GM12878 (cell line): ENCODE data around the gene LRFN2. TPM values are rescaled to one million over a fixed set of nuclear protein-coding genes. Genes with fewer than 3 reads are reported as not detected.

Source experiments
- ATAC-seq: fragments of 200-7000 bp; cut with Tn5 transposase; 3 replicates; pipeline ENCODE4 v1.9.1; 2020; ENCODE audit warnings: mild to moderate bottlenecking, moderate library complexity
- BruUV-seq: library from RNA; stranded (reverse); fragments of 400-500 nt; replicated peaks from 2 replicates; lab custom pipeline; 2021; lab: Mats Ljungman, UMichigan
- CTCF ChIA-PET: fragments of 300-600 bp; sonication (Branson Sonifier 250); formaldehyde crosslinking; extraction: SDS; loops from one replicate; lab custom pipeline; 2021; ENCODE audit warnings: inconsistent platforms; lab: Yijun Ruan, JAX
- POLR2A ChIA-PET: fragments of 350-600 bp; formaldehyde crosslinking; extraction: SDS; loops from one replicate; lab custom pipeline; 2021; ENCODE audit warnings: inconsistent platforms; lab: Charles Lee
- RAD21 ChIA-PET: fragments of 300-600 bp; sonication (Branson Sonifier 250); formaldehyde crosslinking; loops from one replicate; lab custom pipeline; 2023; ENCODE audit warnings: antibody characterized with exemption; ENCODE audit not compliant: unreplicated experiment; lab: Charles Lee
- SMC1A ChIA-PET: fragments of 300-600 bp; sonication (Branson Sonifier 250); formaldehyde crosslinking; loops from one replicate; lab custom pipeline; 2023; ENCODE audit not compliant: unreplicated experiment, uncharacterized antibody; lab: Charles Lee
- DNase-seq: peaks from one replicate; pipeline ENCODE4 v3.0.0-alpha.2; 2011; ENCODE audit warnings: low read depth, low spot score
- FAIRE-seq: peaks from 3 replicates; lab custom pipeline; 2011; peaks lifted over from hg19 to GRCh38; lab: Jason Lieb, UNC
- H2AFZ ChIP-seq: 2 replicates; pipeline ENCODE4 v1.6.0; 2011; ENCODE audit warnings: low read depth, low read length, control low read depth; ENCODE audit not compliant: control insufficient read depth
- H3K27ac ChIP-seq: 2 replicates; pipeline ENCODE4 v1.5.1; 2011; ENCODE audit warnings: control low read depth; ENCODE audit not compliant: control insufficient read depth, insufficient read depth
- H3K27me3 ChIP-seq, 2 experiments: replicated peaks in 1 of 2; 2 replicates each; pipeline versions ENCODE4 v1.6.0 to v1.6.1; 2011; ENCODE audit warnings: low read length in 1 of 2; ENCODE audit not compliant: control insufficient read depth in 2 of 2, insufficient read depth in 2 of 2
- H3K36me3 ChIP-seq, 2 experiments: 2 replicates each; pipeline ENCODE4 v1.5.1; 2011; ENCODE audit warnings: low read length in 1 of 2; ENCODE audit not compliant: control insufficient read depth in 2 of 2, insufficient read depth in 2 of 2
- H3K4me1 ChIP-seq: 2 replicates; pipeline ENCODE4 v1.6.1; 2011; ENCODE audit warnings: mild to moderate bottlenecking, low read length, moderate library complexity, mixed read lengths; ENCODE audit not compliant: control insufficient read depth, insufficient read depth
- H3K4me2 ChIP-seq: 2 replicates; pipeline ENCODE4 v1.6.0; 2011; ENCODE audit warnings: control low read depth; ENCODE audit not compliant: control insufficient read depth, insufficient read depth
- H3K4me3 ChIP-seq: fragments of 200-600 bp; sonication (generic); 2 replicates; pipeline ENCODE4 v1.5.1; 2016
- H3K79me2 ChIP-seq: 2 replicates; pipeline ENCODE4 v1.6.0; 2011; ENCODE audit warnings: low read length; ENCODE audit not compliant: control insufficient read depth, insufficient read depth
- H3K9ac ChIP-seq: 2 replicates; pipeline ENCODE4 v1.8.0; 2011; ENCODE audit warnings: low read length, control low read depth, mixed read lengths; ENCODE audit not compliant: control insufficient read depth, insufficient read depth
- H3K9me3 ChIP-seq: replicated peaks from 3 replicates; pipeline ENCODE4 v1.5.1; 2011; ENCODE audit warnings: mild to moderate bottlenecking, low read length; ENCODE audit not compliant: control insufficient read depth, insufficient read depth
- H4K20me1 ChIP-seq: 2 replicates; pipeline ENCODE4 v1.6.0; 2011; ENCODE audit not compliant: control insufficient read depth, insufficient read depth
- ATF2 ChIP-seq: IDR thresholded peaks from 2 replicates; pipeline ENCODE4 v1.6.1; 2012; ENCODE audit warnings: low read length, inconsistent platforms
- BMI1 ChIP-seq: fragments of 450-650 bp; IDR thresholded peaks from 2 replicates; pipeline ENCODE4 v1.6.1; 2016; ENCODE audit warnings: mild to moderate bottlenecking, moderate library complexity, borderline replicate concordance
- CREB1 ChIP-seq: IDR thresholded peaks from 2 replicates; pipeline ENCODE4 v1.6.1; 2012; ENCODE audit warnings: low read depth, mild to moderate bottlenecking, inconsistent platforms
- HDGF ChIP-seq: fragments of 450-650 bp; IDR thresholded peaks from 2 replicates; pipeline ENCODE4 v1.6.1; 2016; ENCODE audit warnings: antibody characterized with exemption
- IRF4 ChIP-seq: IDR thresholded peaks from 2 replicates; pipeline ENCODE4 v1.6.1; 2011; ENCODE audit warnings: low read depth, low read length
- MTA3 ChIP-seq: IDR thresholded peaks from 2 replicates; pipeline ENCODE4 v1.6.1; 2012; ENCODE audit warnings: low read length, inconsistent platforms, borderline replicate concordance
- NFIC ChIP-seq: IDR thresholded peaks from 2 replicates; pipeline ENCODE4 v1.6.1; 2012; ENCODE audit warnings: low read depth, mild to moderate bottlenecking, inconsistent platforms, low read length, moderate library complexity
- SMARCA5 ChIP-seq: fragments of 450-650 bp; IDR thresholded peaks from 2 replicates; pipeline ENCODE4 v1.6.1; 2017; ENCODE audit warnings: mild to moderate bottlenecking
- YY1 ChIP-seq: IDR thresholded peaks from 2 replicates; pipeline ENCODE4 v1.6.1; 2011; ENCODE audit warnings: low read depth, mild to moderate bottlenecking, low read length
- ZNF274 ChIP-seq: IDR thresholded peaks from one replicate; pipeline ENCODE4 v1.8.0; 2011; ENCODE audit not compliant: insufficient read length, insufficient read depth
- ZNF384 ChIP-seq: IDR thresholded peaks from 2 replicates; pipeline ENCODE4 v1.6.1; 2012; ENCODE audit warnings: low read depth, mild to moderate bottlenecking, low read length, improper control_type of control experiment, borderline replicate concordance
- WGBS: methylation state at CpG from one replicate; pipeline ENCODE4 v1.1.6; 2016; ENCODE audit warnings: low lambda C conversion rate; ENCODE audit not compliant: insufficient replicate concordance, insufficient coverage; ENCODE audit errors: missing lambda C conversion rate; 5-methylcytosine and 5-hydroxymethylcytosine counted together
- in situ Hi-C: fragments of 300-500 bp; cut with MboI; formaldehyde crosslinking; loops from 9 replicates; pipeline ENCODE4 v1.14.3; 2018; ENCODE audit warnings: mixed read lengths
- intact Hi-C: fragments of 100-400 bp; cut with micrococcal nuclease; formaldehyde crosslinking; loops from one replicate; pipeline ENCODE4 v1.14.2; 2022; ENCODE audit not compliant: unreplicated experiment
- polyA plus RNA-seq, 11 experiments: library from polyadenylated mRNA; depleted of rRNA in 4 of 11; unstranded in 6 of 11; stranded (reverse) in 5 of 11; fragments of >200 nt; fragmentation: Nextera tagmentation in 4 of 11; fragmentation: Illumina TruSeq in 1 of 11; extraction: Ambion mirVana in 4 of 11; extraction: Trizol in 1 of 11; gene quantifications; 1 replicate in 1 of 11; 2 replicates in 10 of 11; pipeline versions ENCODE4 v1.2.1 to v1.2.3, GENCODE V29; 2011 to 2016; ENCODE audit warnings: inconsistent platforms in 2 of 11, missing spikeins in 2 of 11, low read depth in 1 of 11
- total RNA-seq, 4 experiments: library from RNA; depleted of rRNA in 3 of 4; stranded (reverse); fragments of >200 nt in 3 of 4; fragmentation: Illumina TruSeq in 1 of 4; extraction: Trizol in 1 of 4; gene quantifications; 2 replicates each; pipeline versions ENCODE4 v1.2.1 to v1.2.3, GENCODE V29; 2013 to 2021
- TF ChIP-seq, protein P1 (sequence below): IDR thresholded peaks from 2 replicates; pipeline ENCODE4 v1.6.1; 2012; ENCODE audit warnings: mild to moderate bottlenecking, low read depth, low read length

LRFN2 gene
- total and polyA plus RNA-seq, 10 of the 15 experiments (the other 5 are each of a cell fraction or from before 2014, with no cell fraction given) = not detected

DNA sequence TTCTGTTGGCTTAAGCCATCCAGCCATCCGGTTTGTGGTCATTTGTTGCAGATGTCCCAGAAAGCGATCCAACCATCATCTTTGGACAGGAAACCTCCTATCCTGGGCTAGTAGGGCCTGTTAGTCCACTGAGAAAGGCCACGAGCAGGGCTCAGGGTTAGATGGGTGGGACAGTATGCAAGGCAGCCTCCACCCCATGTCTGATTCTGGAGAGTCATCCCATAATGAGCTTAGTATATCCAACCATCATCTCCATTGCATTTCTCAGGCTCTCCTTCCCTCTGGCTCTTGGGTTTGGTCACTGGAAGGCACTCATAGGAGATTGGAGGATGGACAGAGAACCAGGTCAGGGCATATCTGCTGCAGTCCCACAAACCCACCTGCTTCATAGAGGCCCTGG is 117.8 kb downstream of the LRFN2 start:
- no peak for DNase-seq
- H3K4me2 ChIP-seq = no peak overlapping the region
- H4K20me1 ChIP-seq = no peaks in the 10 kb centered on the region
- SMC1A ChIA-PET = interaction anchor here (0.6 kb wide), 1 partner anchor 520 kb away, joined by 3 read pairs; no protein-coding TSS in a partner anchor
- intact Hi-C loops = no loop called here
- 8% methylated on average over 3 of the region's 3 CpGs for WGBS
- no peaks in the 10 kb centered on the region for H3K79me2 ChIP-seq
- H3K9me3 ChIP-seq = no peaks in the 10 kb centered on the region
- POLR2A ChIA-PET = no interaction called here
- BruUV-seq = no TSS peak
- no peak overlapping the region for H3K4me3 ChIP-seq
- FAIRE-seq = no peak
- in situ Hi-C loops = no loop called here
- peaks cover 0 to 4% of the 10 kb centered on the region in 2 experiments; a peak in 2 of 4 replicates for H3K27me3 ChIP-seq
- no peaks in the 10 kb centered on the region for H3K36me3 ChIP-seq
- CTCF ChIA-PET = no interaction called here
- RAD21 ChIA-PET = no interaction called here
- H3K4me1 ChIP-seq = no peaks in the 10 kb centered on the region
- H3K27ac ChIP-seq = no peak overlapping the region
- ATAC-seq = no peak
- H2AFZ ChIP-seq = no peak overlapping the region
- TF ChIP-seq NFIC = no peak
- no peak for TF ChIP-seq ZNF384
- no peak for TF ChIP-seq YY1
- TF ChIP-seq MTA3 = no peak
- no peak overlapping the region for H3K9ac ChIP-seq

DNA sequence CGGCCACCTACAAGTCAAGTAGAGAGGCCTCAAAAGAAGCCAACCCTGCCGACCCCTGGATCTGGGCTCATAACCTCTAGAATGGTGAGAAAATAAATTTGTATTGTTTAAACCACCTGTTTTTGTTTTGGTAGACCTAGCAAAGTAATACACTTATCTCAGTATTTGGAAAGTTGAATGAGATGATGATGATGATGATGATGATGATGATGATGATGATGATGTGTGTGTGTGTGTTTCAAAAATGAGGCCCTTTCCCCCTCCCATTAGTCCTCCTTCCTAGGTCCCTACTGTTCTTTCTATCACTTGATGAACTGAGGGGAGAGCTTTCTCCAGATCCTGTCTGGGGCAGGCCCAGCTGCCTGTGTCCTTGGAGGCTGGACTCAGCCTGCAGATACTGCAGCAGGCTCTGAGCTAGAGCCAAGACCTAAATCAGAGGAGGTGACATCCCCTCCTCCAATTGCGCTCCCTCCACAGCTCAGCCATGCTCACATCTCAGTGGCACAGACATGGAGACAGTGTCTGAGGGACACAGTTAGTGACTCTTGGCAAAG is 120.1 kb downstream of the LRFN2 start:
- H2AFZ ChIP-seq = no peak overlapping the region
- ChIA-PET CTCF (no interaction called here), SMC1A (no interaction called here), POLR2A (no interaction called here), RAD21 (no interaction called here)
- H3K36me3 ChIP-seq = no peaks in the 10 kb centered on the region
- H3K27me3 ChIP-seq = peaks cover 0 to 1% of the 10 kb centered on the region in 2 experiments; a peak in 2 of 4 replicates
- H3K4me3 ChIP-seq = no peak overlapping the region
- no TSS peak for BruUV-seq
- H3K79me2 ChIP-seq = no peaks in the 10 kb centered on the region
- H3K4me1 ChIP-seq = no peaks in the 10 kb centered on the region
- intact Hi-C loops (no loop called here), in situ Hi-C loops (no loop called here)
- no peak overlapping the region for H3K27ac ChIP-seq
- FAIRE-seq = no peak
- H3K9ac ChIP-seq = no peak overlapping the region
- DNase-seq = no peak
- no peak overlapping the region for H3K4me2 ChIP-seq
- no peaks in the 10 kb centered on the region for H4K20me1 ChIP-seq
- H3K9me3 ChIP-seq = no peaks in the 10 kb centered on the region
- ATAC-seq = no peak
- 34% methylated on average over 3 of the region's 3 CpGs for WGBS
- TF ChIP-seq CREB1 (no peak), HDGF (no peak), IRF4 (no peak), BMI1 (no peak), SMARCA5 (no peak), ATF2 (no peak), ZNF274 (no peak)
- TF ChIP-seq, protein P1, sequence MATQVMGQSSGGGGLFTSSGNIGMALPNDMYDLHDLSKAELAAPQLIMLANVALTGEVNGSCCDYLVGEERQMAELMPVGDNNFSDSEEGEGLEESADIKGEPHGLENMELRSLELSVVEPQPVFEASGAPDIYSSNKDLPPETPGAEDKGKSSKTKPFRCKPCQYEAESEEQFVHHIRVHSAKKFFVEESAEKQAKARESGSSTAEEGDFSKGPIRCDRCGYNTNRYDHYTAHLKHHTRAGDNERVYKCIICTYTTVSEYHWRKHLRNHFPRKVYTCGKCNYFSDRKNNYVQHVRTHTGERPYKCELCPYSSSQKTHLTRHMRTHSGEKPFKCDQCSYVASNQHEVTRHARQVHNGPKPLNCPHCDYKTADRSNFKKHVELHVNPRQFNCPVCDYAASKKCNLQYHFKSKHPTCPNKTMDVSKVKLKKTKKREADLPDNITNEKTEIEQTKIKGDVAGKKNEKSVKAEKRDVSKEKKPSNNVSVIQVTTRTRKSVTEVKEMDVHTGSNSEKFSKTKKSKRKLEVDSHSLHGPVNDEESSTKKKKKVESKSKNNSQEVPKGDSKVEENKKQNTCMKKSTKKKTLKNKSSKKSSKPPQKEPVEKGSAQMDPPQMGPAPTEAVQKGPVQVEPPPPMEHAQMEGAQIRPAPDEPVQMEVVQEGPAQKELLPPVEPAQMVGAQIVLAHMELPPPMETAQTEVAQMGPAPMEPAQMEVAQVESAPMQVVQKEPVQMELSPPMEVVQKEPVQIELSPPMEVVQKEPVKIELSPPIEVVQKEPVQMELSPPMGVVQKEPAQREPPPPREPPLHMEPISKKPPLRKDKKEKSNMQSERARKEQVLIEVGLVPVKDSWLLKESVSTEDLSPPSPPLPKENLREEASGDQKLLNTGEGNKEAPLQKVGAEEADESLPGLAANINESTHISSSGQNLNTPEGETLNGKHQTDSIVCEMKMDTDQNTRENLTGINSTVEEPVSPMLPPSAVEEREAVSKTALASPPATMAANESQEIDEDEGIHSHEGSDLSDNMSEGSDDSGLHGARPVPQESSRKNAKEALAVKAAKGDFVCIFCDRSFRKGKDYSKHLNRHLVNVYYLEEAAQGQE = no peak
